Lung (tissue), 12 donors: ENCODE measurements around the gene DMRT1. TPM values are rescaled to one million over a fixed set of nuclear protein-coding genes. Genes with fewer than 3 reads are reported as not detected.

Experiments used
- ATAC-seq: fragments of 200-7000 bp; cut with Tn5 transposase; one replicate; pipeline ENCODE4 v1.9.1; 2020; ENCODE audit warnings: moderate number of reproducible peaks; ENCODE audit not compliant: insufficient read depth, low FRiP score
- DNase-seq, 3 donors: peaks; one replicate each; pipeline ENCODE4 v3.0.0-alpha.2; 2013 to 2017
- H3K27ac ChIP-seq, 2 donors: one replicate each; pipeline ENCODE4 v1.5.1; 2013; ENCODE audit warnings: mild to moderate bottlenecking in 2 of 2, moderate library complexity in 2 of 2, control low read depth in 1 of 2, inconsistent platforms in 1 of 2, low read depth in 1 of 2, low read length in 1 of 2
- H3K27me3 ChIP-seq, 3 donors: one replicate each; pipeline ENCODE4 v1.5.1; 2013; ENCODE audit warnings: low read length in 2 of 3; ENCODE audit not compliant: control insufficient read depth in 3 of 3, insufficient read depth in 3 of 3
- H3K36me3 ChIP-seq, 4 donors: one replicate each; pipeline ENCODE4 v1.5.1; 2013; ENCODE audit warnings: low read length in 4 of 4, mild to moderate bottlenecking in 1 of 4, moderate library complexity in 1 of 4; ENCODE audit not compliant: control insufficient read depth in 4 of 4, insufficient read depth in 4 of 4
- H3K4me1 ChIP-seq, 5 donors: one replicate each; pipeline ENCODE4 v1.5.1; 2013; ENCODE audit warnings: low read length in 5 of 5, mild to moderate bottlenecking in 2 of 5, moderate library complexity in 1 of 5; ENCODE audit not compliant: control insufficient read depth in 5 of 5, insufficient read depth in 5 of 5
- H3K4me3 ChIP-seq: one replicate; pipeline ENCODE4 v1.5.1; 2013; ENCODE audit warnings: mild to moderate bottlenecking, control low read depth, moderate library complexity
- H3K9ac ChIP-seq, 2 donors: one replicate each; pipeline ENCODE4 v1.5.1; 2013; ENCODE audit warnings: low read length in 2 of 2, control low read depth in 1 of 2; ENCODE audit not compliant: insufficient read depth in 1 of 2
- H3K9me3 ChIP-seq, 4 donors: one replicate each; pipeline ENCODE4 v1.5.1; 2013; ENCODE audit warnings: low read length in 3 of 4, mild to moderate bottlenecking in 1 of 4, moderate library complexity in 1 of 4; ENCODE audit not compliant: control insufficient read depth in 4 of 4, insufficient read depth in 3 of 4
- CTCF ChIP-seq: IDR thresholded peaks from 2 replicates; pipeline ENCODE4 v1.5.1; 2012; ENCODE audit warnings: mild to moderate bottlenecking; ENCODE audit errors: control extremely low read depth, extremely low read depth
- WGBS, 2 donors: extraction: QIAGEN DNeasy Blood & Tissue Kit; methylation state at CpG; one replicate each; pipeline ENCODE4 v1.1.7; 2013; 5-methylcytosine and 5-hydroxymethylcytosine counted together
- polyA plus RNA-seq, 2 donors: library from polyadenylated mRNA; stranded (reverse); fragments of 200-250 nt; gene quantifications; one replicate each; pipeline ENCODE4 v1.2.1, GENCODE V29; 2013
- total RNA-seq, 2 donors: library from RNA; depleted of rRNA in 1 of 2; stranded (reverse); fragments of >200 nt in 1 of 2; gene quantifications; one replicate each; pipeline ENCODE4 v1.2.1, GENCODE V29; 2014 to 2021
- donor health status: control.
- donor health status: control.
- donor health status: Bipolar disorder and iron deficiency.
- donor health status: healthy.
- donor health status: DM: yes; HTN: yes; CAD: no.

DMRT1 gene
- total and polyA plus RNA-seq, 4 donors, result not detected

GRCh38 chr9:1001838-1002237 lies 160.3 kb downstream of the DMRT1 start:
- peak in 1 of 3 donors; percentile 45 for DNase-seq
- no peak for TF ChIP-seq CTCF
- peaks cover 0 to 10% (median 5%) of the 10 kb centered on the region in 3 donors for H3K27me3 ChIP-seq
- H3K27ac ChIP-seq, result no peak overlapping the region
- WGBS, 2 donors, result 75 to 77% methylated on average over 4 of the region's 4 CpGs
- no peaks in the 10 kb centered on the region for H3K36me3 ChIP-seq
- no peak overlapping the region for H3K4me3 ChIP-seq
- H3K9ac ChIP-seq, result no peak overlapping the region
- H3K4me1 ChIP-seq, result peaks cover 0 to 2% (median 0%) of the 10 kb centered on the region in 5 donors
- ATAC-seq, result no peak
- no peaks in the 10 kb centered on the region for H3K9me3 ChIP-seq

- Histone ChIP-seq H3K27me3 (peaks cover 0 to 10% (median 5%) of the 10 kb centered on the region in 3 donors), H3K4me3 (no peak overlapping the region), H3K36me3 (no peaks in the 10 kb centered on the region), H3K9ac (no peak overlapping the region), H3K9me3 (no peaks in the 10 kb centered on the region), H3K4me1 (peaks cover 0 to 2% (median 0%) of the 10 kb centered on the region in 5 donors), H3K27ac (no peak overlapping the region)
- WGBS, 2 donors, result 93 to 96% methylated on average over 2 of the region's 2 CpGs
- DNase-seq (no peak), ATAC-seq (no peak)
- no peak for TF ChIP-seq CTCF
Measured at GRCh38 chr9:1002678-1003077, 161.2 kb downstream of the DMRT1 start.

GRCh38 chr9:1005043-1005667 lies 163.7 kb downstream of the DMRT1 start:
- no peak for ATAC-seq
- TF ChIP-seq CTCF, result no peak

GRCh38 chr9:1007312-1007711 lies 165.8 kb downstream of the DMRT1 start:
- peaks cover 0 to 2% (median 0%) of the 10 kb centered on the region in 5 donors for H3K4me1 ChIP-seq
- TF ChIP-seq CTCF, result no peak
- ATAC-seq, result peak; percentile 34
- H3K27ac ChIP-seq, result no peak overlapping the region
- H3K4me3 ChIP-seq, result no peak overlapping the region
- peaks cover 0 to 13% (median 11%) of the 10 kb centered on the region in 3 donors for H3K27me3 ChIP-seq
- 63 to 78% methylated on average over 3 of the region's 3 CpGs for whole genome bisulfite sequencing, 2 donors
- no peaks in the 10 kb centered on the region for H3K36me3 ChIP-seq
- DNase-seq, result no peak
- no peak overlapping the region for H3K9ac ChIP-seq
- H3K9me3 ChIP-seq, result no peaks in the 10 kb centered on the region

More at GRCh38 chr9:1005043-1005667, 163.7 kb downstream of the DMRT1 start:
- Histone ChIP-seq H3K4me3 (no peak overlapping the region), H3K27me3 (peaks cover 0 to 18% (median 11%) of the 10 kb centered on the region in 3 donors), H3K36me3 (no peaks in the 10 kb centered on the region), H3K27ac (no peak overlapping the region), H3K4me1 (peaks cover 0 to 2% (median 0%) of the 10 kb centered on the region in 5 donors), H3K9ac (no peak overlapping the region), H3K9me3 (no peaks in the 10 kb centered on the region)
- WGBS, 2 donors, result 60 to 61% methylated on average over 10 of the region's 10 CpGs
- DNase-seq, result peak; percentile 44 to 74 (median 62)
